ENCODE results near the gene RNF114. TPM values are rescaled to one million over a fixed set of nuclear protein-coding genes. Genes with fewer than 3 reads are reported as not detected.
A peak's percentile ranks its signal among the peaks of the same experiment; 100 is the strongest.

Gene RNF114
- total RNA-seq, 1 experiment from 2014 or later, result 72.3 TPM

GRCh38 chr20:49928411-49929141 is 7.6 kb upstream of the RNF114 start:
- CTCF ChIA-PET, result interaction anchor here (0.8 kb wide), 1 partner anchor 15 kb away, joined by 3 read pairs; no protein-coding TSS in a partner anchor
- peak; percentile 91 for TF ChIP-seq CTCF (IDR thresholded peaks at IDR 0.05; ENCODE audit: unreplicated experiment)
- Mint-ChIP-seq H3K27me3 (ENCODE audit: unreplicated experiment) (no peaks in the 10 kb centered on the region), H3K4me1 (ENCODE audit: low read depth, unreplicated experiment) (peaks cover 3% of the 10 kb centered on the region), H3K4me3 (ENCODE audit: low read depth, unreplicated experiment) (no peak overlapping the region), H3K9me3 (ENCODE audit: low read depth, unreplicated experiment) (no peaks in the 10 kb centered on the region), H3K27ac (ENCODE audit: unreplicated experiment) (peak overlapping the region; percentile 42), H3K36me3 (ENCODE audit: insufficient read depth, unreplicated experiment) (no peaks in the 10 kb centered on the region)
- peak; percentile 93 for DNase-seq
- intact Hi-C loops (cut with micrococcal nuclease; ENCODE audit: unreplicated experiment), result loop anchor here (2.0 to 5.0 kb wide), 2 partner anchors 318 to 386 kb away; no protein-coding TSS in a partner anchor
- BruUV-seq (replicated peaks), result no TSS peak

- Mint-ChIP-seq H3K4me3 (ENCODE audit: low read depth, unreplicated experiment) (no peak overlapping the region), H3K4me1 (ENCODE audit: low read depth, unreplicated experiment) (no peaks in the 10 kb centered on the region), H3K27me3 (ENCODE audit: unreplicated experiment) (no peaks in the 10 kb centered on the region), H3K36me3 (ENCODE audit: insufficient read depth, unreplicated experiment) (no peaks in the 10 kb centered on the region), H3K27ac (ENCODE audit: unreplicated experiment) (no peak overlapping the region), H3K9me3 (ENCODE audit: low read depth, unreplicated experiment) (no peaks in the 10 kb centered on the region)
- BruUV-seq (replicated peaks), result no TSS peak
- CTCF ChIA-PET, result no interaction called here
- intact Hi-C loops (cut with micrococcal nuclease; ENCODE audit: unreplicated experiment), result loop anchor here (2.0 to 5.0 kb wide), 2 partner anchors 318 to 387 kb away; no protein-coding TSS in a partner anchor
- no peak for DNase-seq
- no peak for TF ChIP-seq CTCF (IDR thresholded peaks at IDR 0.05; ENCODE audit: unreplicated experiment)
Observed at GRCh38 chr20:49929142-49929494, 7.1 kb upstream of the RNF114 start.

- H3K36me3 Mint-ChIP-seq (ENCODE audit: insufficient read depth, unreplicated experiment), result peaks cover 37% of the 10 kb centered on the region
- DNase-seq, result no peak
Observed at GRCh38 chr20:49935746-49936152, 448 bp upstream of the RNF114 start.

More at GRCh38 chr20:49935746-49936152, 448 bp upstream of the RNF114 start:
- Mint-ChIP-seq H3K4me3 (ENCODE audit: low read depth, unreplicated experiment) (peak overlapping the region; percentile 96), H3K27me3 (ENCODE audit: unreplicated experiment) (no peaks in the 10 kb centered on the region), H3K27ac (ENCODE audit: unreplicated experiment) (no peak overlapping the region), H3K4me1 (ENCODE audit: low read depth, unreplicated experiment) (peaks cover 25% of the 10 kb centered on the region), H3K9me3 (ENCODE audit: low read depth, unreplicated experiment) (no peaks in the 10 kb centered on the region)
- CTCF ChIA-PET, result interaction anchor here (0.6 to 1.4 kb wide), 5 partner anchors 20 to 240 kb away, joined by 4 to 12 read pairs (median 5); partner anchors contain the start of gene SPATA2
- BruUV-seq (replicated peaks), result no TSS peak
- no peak for TF ChIP-seq CTCF (IDR thresholded peaks at IDR 0.05; ENCODE audit: unreplicated experiment)
- intact Hi-C loops (cut with micrococcal nuclease; ENCODE audit: unreplicated experiment), result no loop called here

Data from Calu3 (cell line).